ENCODE results near the gene KHDC4. TPM values are rescaled to one million over a fixed set of nuclear protein-coding genes. Genes with fewer than 3 reads are reported as not detected.

The KHDC4 gene
- total RNA-seq, 1 experiment from 2014 or later = 107 TPM

DNA sequence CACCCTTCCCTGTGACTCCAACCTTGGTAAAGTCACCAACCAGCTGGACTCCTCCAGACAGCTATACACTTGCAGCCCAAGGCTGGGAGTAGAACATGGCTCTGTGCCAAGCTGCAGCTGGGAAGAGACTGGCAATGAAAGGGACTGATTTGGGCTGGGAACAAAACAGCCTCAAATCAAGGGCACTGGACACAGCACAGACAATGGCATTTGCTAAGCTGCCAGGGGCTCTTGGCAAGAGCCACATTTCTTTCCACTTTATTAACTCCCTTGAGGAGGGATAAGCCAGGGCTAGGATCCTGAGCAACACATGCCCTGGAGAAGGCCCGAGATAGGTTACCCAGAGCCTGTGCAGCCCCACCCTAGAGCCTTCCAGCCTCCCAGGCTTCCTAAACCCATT, 62.8 kb downstream of the KHDC4 start:
- intact Hi-C loops (cut with micrococcal nuclease; ENCODE audit: unreplicated experiment) = no loop called here
- Mint-ChIP-seq H3K36me3 (ENCODE audit: insufficient read depth, unreplicated experiment) (peaks cover 3% of the 10 kb centered on the region), H3K27ac (ENCODE audit: unreplicated experiment) (no peak overlapping the region), H3K4me3 (ENCODE audit: low read depth, unreplicated experiment) (no peak overlapping the region), H3K4me1 (ENCODE audit: low read depth, unreplicated experiment) (no peaks in the 10 kb centered on the region), H3K27me3 (ENCODE audit: unreplicated experiment) (peaks cover 50% of the 10 kb centered on the region), H3K9me3 (ENCODE audit: low read depth, unreplicated experiment) (no peaks in the 10 kb centered on the region)
- CTCF ChIA-PET = interaction anchor here (1.1 to 1.6 kb wide), 2 partner anchors 12 kb away, joined by 3 to 4 read pairs; partner anchors contain the start of gene SYT11
- no peak for DNase-seq
- no TSS peak for BruUV-seq (replicated peaks)
- TF ChIP-seq, protein P1, sequence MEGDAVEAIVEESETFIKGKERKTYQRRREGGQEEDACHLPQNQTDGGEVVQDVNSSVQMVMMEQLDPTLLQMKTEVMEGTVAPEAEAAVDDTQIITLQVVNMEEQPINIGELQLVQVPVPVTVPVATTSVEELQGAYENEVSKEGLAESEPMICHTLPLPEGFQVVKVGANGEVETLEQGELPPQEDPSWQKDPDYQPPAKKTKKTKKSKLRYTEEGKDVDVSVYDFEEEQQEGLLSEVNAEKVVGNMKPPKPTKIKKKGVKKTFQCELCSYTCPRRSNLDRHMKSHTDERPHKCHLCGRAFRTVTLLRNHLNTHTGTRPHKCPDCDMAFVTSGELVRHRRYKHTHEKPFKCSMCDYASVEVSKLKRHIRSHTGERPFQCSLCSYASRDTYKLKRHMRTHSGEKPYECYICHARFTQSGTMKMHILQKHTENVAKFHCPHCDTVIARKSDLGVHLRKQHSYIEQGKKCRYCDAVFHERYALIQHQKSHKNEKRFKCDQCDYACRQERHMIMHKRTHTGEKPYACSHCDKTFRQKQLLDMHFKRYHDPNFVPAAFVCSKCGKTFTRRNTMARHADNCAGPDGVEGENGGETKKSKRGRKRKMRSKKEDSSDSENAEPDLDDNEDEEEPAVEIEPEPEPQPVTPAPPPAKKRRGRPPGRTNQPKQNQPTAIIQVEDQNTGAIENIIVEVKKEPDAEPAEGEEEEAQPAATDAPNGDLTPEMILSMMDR (IDR thresholded peaks at IDR 0.05; ENCODE audit: unreplicated experiment) = no peak

DNA sequence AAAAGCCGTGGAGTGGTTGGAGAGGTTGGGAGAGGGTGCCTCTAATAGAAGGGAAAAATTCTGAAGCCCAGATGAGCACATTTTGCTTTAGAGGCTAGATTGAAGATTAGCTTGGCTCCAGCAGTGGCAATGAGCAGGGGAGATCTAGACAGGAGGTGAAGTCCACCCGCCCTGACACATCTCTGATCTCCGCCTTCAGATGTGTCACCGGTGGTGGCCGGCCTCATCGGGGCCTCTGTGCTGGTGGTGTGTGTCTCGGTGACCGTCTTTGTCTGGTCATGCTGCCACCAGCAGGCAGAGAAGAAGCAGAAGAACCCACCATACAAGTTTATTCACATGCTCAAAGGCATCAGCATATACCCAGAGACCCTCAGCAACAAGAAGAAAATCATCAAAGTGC, 66.4 kb downstream of the KHDC4 start:
- no peak for DNase-seq
- H3K4me1 Mint-ChIP-seq (ENCODE audit: low read depth, unreplicated experiment) = no peaks in the 10 kb centered on the region
- no peak overlapping the region for H3K4me3 Mint-ChIP-seq (ENCODE audit: low read depth, unreplicated experiment)
- BruUV-seq (replicated peaks) = no TSS peak
- peaks cover 53% of the 10 kb centered on the region for H3K27me3 Mint-ChIP-seq (ENCODE audit: unreplicated experiment)
- H3K36me3 Mint-ChIP-seq (ENCODE audit: insufficient read depth, unreplicated experiment) = no peaks in the 10 kb centered on the region
- no peak overlapping the region for H3K27ac Mint-ChIP-seq (ENCODE audit: unreplicated experiment)
- CTCF ChIA-PET = interaction anchor here (1.3 kb wide), 1 partner anchor 15 kb away, joined by 3 read pairs; no protein-coding TSS in a partner anchor
- H3K9me3 Mint-ChIP-seq (ENCODE audit: low read depth, unreplicated experiment) = no peaks in the 10 kb centered on the region
- intact Hi-C loops (cut with micrococcal nuclease; ENCODE audit: unreplicated experiment) = no loop called here
- TF ChIP-seq, protein P1 (IDR thresholded peaks at IDR 0.05; ENCODE audit: unreplicated experiment) = no peak

DNA sequence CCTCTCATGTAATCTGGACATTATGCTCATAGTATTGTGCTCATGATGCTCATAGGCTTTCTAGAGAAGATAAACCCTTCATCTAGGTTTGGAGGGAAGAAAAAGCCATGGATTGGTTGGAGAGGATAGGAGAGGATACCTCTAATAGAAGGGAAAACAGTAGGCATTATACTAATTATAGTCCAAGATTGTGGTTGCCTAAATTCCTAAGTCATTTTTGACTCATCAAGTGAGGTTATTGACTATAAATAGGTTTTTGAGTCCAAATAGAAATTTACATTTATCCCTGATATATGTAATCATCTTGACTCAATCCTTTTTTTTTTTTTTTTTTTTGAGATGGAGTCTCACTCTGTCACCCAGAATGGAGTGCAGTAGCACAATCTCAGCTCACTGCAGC, 69.8 kb downstream of the KHDC4 start:
- no peaks in the 10 kb centered on the region for H3K9me3 Mint-ChIP-seq (ENCODE audit: low read depth, unreplicated experiment)
- TF ChIP-seq, protein P1 (IDR thresholded peaks at IDR 0.05; ENCODE audit: unreplicated experiment) = no peak
- peaks cover 4% of the 10 kb centered on the region for H3K36me3 Mint-ChIP-seq (ENCODE audit: insufficient read depth, unreplicated experiment)
- no peak overlapping the region for H3K4me3 Mint-ChIP-seq (ENCODE audit: low read depth, unreplicated experiment)
- BruUV-seq (replicated peaks) = no TSS peak
- peaks cover 57% of the 10 kb centered on the region for H3K27me3 Mint-ChIP-seq (ENCODE audit: unreplicated experiment)
- CTCF ChIA-PET = no interaction called here
- DNase-seq = no peak
- intact Hi-C loops (cut with micrococcal nuclease; ENCODE audit: unreplicated experiment) = no loop called here
- no peaks in the 10 kb centered on the region for H3K4me1 Mint-ChIP-seq (ENCODE audit: low read depth, unreplicated experiment)
- H3K27ac Mint-ChIP-seq (ENCODE audit: unreplicated experiment) = no peak overlapping the region

Small RNA genes lying within 50 kb of the gene (microRNA-seq; reads per million reads assigned to microRNA genes)
- not detected for gene MIR6738

Other genes starting within 250 kb of the KHDC4 start
- gene YY1AP1, start 245.6 kb downstream of the KHDC4 start, total RNA-seq (2022) = 76.2 and 81.4 TPM in 2 replicates
- gene DAP3, start 245.3 kb downstream of the KHDC4 start, total RNA-seq (2022) = 192 and 199 TPM in 2 replicates
- gene GON4L, start 77.2 kb downstream of the KHDC4 start, total RNA-seq (2022) = 64.7 and 67.1 TPM in 2 replicates
- gene SYT11, start 74.8 kb downstream of the KHDC4 start, total RNA-seq (2022) = 0.98 and 1.0 TPM in 2 replicates
- 34.4 and 34.7 TPM in 2 replicates for gene RIT1, start 23.1 kb downstream of the KHDC4 start, total RNA-seq (2022)
- not detected in 2 replicates for gene RXFP4, start 7.2 kb upstream of the KHDC4 start, total RNA-seq (2022)
- 69.2 and 97.6 TPM in 2 replicates for gene ARHGEF2, start 44.1 kb upstream of the KHDC4 start, total RNA-seq (2022)
- gene SSR2, start 86.5 kb upstream of the KHDC4 start, total RNA-seq (2022) = 215 and 246 TPM in 2 replicates
- gene UBQLN4, start 119.4 kb upstream of the KHDC4 start, total RNA-seq (2022) = 60.0 and 77.3 TPM in 2 replicates
- gene LAMTOR2, start 120.4 kb upstream of the KHDC4 start, total RNA-seq (2022) = 69.8 and 69.9 TPM in 2 replicates
- gene RAB25, start 126.7 kb upstream of the KHDC4 start, total RNA-seq (2022) = 182 and 189 TPM in 2 replicates
- gene MEX3A, start 148.1 kb upstream of the KHDC4 start, total RNA-seq (2022) = 3.3 and 5.0 TPM in 2 replicates
- gene LMNA, start 180.3 kb upstream of the KHDC4 start, total RNA-seq (2022) = 499 and 514 TPM in 2 replicates
- gene SEMA4A, start 219.2 kb upstream of the KHDC4 start, total RNA-seq (2022) = 6.9 and 7.2 TPM in 2 replicates